Endothelial cell (in vitro differentiated cells): ENCODE results near the gene FBXO34. TPM values are rescaled to one million over a fixed set of nuclear protein-coding genes. Genes with fewer than 3 reads are reported as not detected.

Experiments used
- DNase-seq: peaks from one replicate; pipeline ENCODE4 v3.0.0; 2021; ENCODE audit warnings: low spot score
- H3K27ac Mint-ChIP-seq: one replicate; pipeline ENCODE4 v1.8.0; 2021; ENCODE audit warnings: mixed read lengths, inconsistent platforms; ENCODE audit not compliant: unreplicated experiment
- H3K27me3 Mint-ChIP-seq: one replicate; pipeline ENCODE4 v1.8.0; 2021; ENCODE audit warnings: mild to moderate bottlenecking, moderate library complexity, mixed read lengths, inconsistent platforms; ENCODE audit not compliant: unreplicated experiment
- H3K36me3 Mint-ChIP-seq: one replicate; pipeline ENCODE4 v1.8.0; 2021; ENCODE audit warnings: mild to moderate bottlenecking, low read depth, mixed read lengths, inconsistent platforms; ENCODE audit not compliant: unreplicated experiment
- H3K4me1 Mint-ChIP-seq: one replicate; pipeline ENCODE4 v1.8.0; 2021; ENCODE audit warnings: mild to moderate bottlenecking, mixed read lengths, inconsistent platforms; ENCODE audit not compliant: unreplicated experiment
- H3K4me3 Mint-ChIP-seq: one replicate; pipeline ENCODE4 v1.8.0; 2021; ENCODE audit warnings: mild to moderate bottlenecking, mixed read lengths, inconsistent platforms; ENCODE audit not compliant: unreplicated experiment
- H3K9me3 Mint-ChIP-seq: one replicate; pipeline ENCODE4 v1.8.0; 2021; ENCODE audit warnings: mixed read lengths, inconsistent platforms; ENCODE audit not compliant: unreplicated experiment
- total RNA-seq: library from RNA; stranded (reverse); fragmentation: NEBNext Ultra II Directional; extraction: Animal tissue kit (Norgen Biotek cat#: 25700); gene quantifications from one replicate; pipeline ENCODE4 v1.2.1, GENCODE V29; 2021; ENCODE audit not compliant: unreplicated experiment
- TF ChIP-seq, protein P1 (sequence below): fragments of 200-600 bp; sonication (generic); IDR thresholded peaks from one replicate; pipeline ENCODE4 v1.5.0; 2021; ENCODE audit warnings: antibody characterized with exemption; ENCODE audit not compliant: unreplicated experiment

The FBXO34 gene
- total RNA-seq, 1 donor from 2014 or later = 14.2 TPM

DNA sequence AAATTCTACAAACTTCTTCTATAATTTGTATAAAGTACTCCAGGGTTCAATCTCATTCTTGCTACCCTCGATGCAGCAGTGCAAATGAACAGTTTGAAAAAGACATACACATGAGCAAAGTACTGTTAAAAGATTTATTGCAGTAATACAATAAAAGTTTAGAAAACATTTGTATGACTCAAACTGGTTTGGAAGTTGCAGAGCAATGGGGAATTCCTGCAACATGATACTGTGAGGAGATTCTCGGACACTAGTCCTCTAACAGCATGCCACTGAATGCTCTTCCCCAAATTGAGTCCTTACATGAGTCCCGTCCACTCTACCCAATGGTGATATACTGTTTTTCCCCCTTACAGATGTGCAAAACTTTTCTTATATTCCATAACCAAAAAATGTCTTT is 95.0 kb downstream of the FBXO34 start:
- no peak for DNase-seq
- Mint-ChIP-seq H3K27me3 (peaks cover 2% of the 10 kb centered on the region), H3K27ac (no peak overlapping the region), H3K4me3 (no peak overlapping the region), H3K4me1 (peaks cover 3% of the 10 kb centered on the region), H3K9me3 (no peaks in the 10 kb centered on the region), H3K36me3 (peaks cover 18% of the 10 kb centered on the region)
- TF ChIP-seq, protein P1, sequence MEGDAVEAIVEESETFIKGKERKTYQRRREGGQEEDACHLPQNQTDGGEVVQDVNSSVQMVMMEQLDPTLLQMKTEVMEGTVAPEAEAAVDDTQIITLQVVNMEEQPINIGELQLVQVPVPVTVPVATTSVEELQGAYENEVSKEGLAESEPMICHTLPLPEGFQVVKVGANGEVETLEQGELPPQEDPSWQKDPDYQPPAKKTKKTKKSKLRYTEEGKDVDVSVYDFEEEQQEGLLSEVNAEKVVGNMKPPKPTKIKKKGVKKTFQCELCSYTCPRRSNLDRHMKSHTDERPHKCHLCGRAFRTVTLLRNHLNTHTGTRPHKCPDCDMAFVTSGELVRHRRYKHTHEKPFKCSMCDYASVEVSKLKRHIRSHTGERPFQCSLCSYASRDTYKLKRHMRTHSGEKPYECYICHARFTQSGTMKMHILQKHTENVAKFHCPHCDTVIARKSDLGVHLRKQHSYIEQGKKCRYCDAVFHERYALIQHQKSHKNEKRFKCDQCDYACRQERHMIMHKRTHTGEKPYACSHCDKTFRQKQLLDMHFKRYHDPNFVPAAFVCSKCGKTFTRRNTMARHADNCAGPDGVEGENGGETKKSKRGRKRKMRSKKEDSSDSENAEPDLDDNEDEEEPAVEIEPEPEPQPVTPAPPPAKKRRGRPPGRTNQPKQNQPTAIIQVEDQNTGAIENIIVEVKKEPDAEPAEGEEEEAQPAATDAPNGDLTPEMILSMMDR = no peak

DNA sequence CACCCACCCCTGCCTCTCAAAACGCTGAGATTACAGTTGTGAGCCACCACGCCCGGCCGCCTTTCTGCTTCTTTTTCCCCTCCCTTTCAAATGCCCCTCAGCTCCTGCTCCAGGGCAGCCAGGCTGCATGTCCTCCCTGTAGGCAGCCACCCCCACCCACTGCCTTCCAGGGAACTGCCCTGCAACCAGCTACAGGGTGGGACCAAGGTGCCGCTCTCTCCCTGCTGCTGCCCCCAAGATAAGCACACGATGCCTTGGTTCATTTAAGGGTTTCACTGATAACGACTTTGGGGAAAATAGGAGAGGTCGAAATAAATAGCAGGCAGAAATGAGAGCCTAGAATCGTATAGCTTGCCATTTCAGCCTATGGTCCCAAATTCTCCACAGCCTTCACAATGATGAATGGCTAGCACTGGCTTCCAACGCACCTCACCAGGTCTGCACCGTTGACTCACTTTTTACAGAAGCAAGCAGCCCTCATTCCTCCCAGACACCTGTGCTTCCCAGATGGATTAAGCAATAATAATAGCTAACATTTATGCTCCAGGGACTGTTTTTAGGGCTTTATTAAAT is 99.7 kb downstream of the FBXO34 start:
- TF ChIP-seq, protein P1 = no peak
- peaks cover 8% of the 10 kb centered on the region for H3K36me3 Mint-ChIP-seq

DNA sequence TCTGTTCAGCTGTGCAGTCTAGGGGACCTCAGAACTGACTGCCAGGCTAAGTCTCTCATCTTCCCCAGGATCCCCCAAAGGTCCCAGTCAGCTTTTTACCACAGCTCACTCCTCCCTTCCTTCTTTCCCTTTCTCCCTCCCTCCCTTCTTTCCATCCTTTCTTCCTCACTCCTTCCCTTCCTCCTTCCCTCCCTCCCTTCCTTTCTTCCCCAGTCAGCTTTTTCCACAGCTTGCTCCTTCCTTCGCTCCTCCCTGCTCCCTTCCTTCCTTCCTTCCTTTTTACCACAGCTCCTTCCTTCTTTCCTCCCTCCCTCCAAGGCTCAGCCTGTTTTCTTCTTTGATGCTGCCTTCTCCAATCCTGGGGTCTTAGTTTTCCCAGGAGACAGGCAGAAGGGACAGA is 101.2 kb downstream of the FBXO34 start:
- H3K4me3 Mint-ChIP-seq = no peak overlapping the region
- TF ChIP-seq, protein P1 = no peak
- H3K4me1 Mint-ChIP-seq = peaks cover 9% of the 10 kb centered on the region
- DNase-seq = no peak
- peaks cover 5% of the 10 kb centered on the region for H3K27me3 Mint-ChIP-seq
- peaks cover 18% of the 10 kb centered on the region for H3K36me3 Mint-ChIP-seq
- no peak overlapping the region for H3K27ac Mint-ChIP-seq
- no peaks in the 10 kb centered on the region for H3K9me3 Mint-ChIP-seq

More for the DNA sequence above, 99.7 kb downstream of the FBXO34 start:
- Mint-ChIP-seq H3K27me3 (peaks cover 5% of the 10 kb centered on the region), H3K9me3 (no peaks in the 10 kb centered on the region), H3K4me3 (no peak overlapping the region), H3K27ac (no peak overlapping the region), H3K4me1 (peaks cover 9% of the 10 kb centered on the region)
- no peak for DNase-seq

DNA sequence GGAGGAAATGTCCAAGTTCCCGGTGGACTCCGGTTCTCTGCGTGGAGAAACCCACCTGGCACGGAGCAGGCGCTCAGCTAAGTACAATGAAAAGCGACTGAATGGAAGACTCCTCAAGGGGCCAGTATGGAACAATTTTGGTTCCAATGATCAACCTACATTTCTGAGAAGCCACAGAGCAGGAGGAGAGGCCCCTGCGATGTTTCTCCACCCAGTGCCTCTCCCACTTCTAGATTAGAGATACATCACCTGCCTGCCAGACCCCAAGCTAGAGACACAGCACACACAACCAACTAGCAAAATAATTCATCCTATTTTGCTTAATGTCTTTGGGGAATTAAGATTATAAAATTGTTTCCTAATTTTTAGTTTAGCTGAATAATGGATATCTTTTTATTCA is 101.6 kb downstream of the FBXO34 start:
- Mint-ChIP-seq H3K4me3 (no peak overlapping the region), H3K36me3 (peaks cover 18% of the 10 kb centered on the region), H3K27me3 (peaks cover 5% of the 10 kb centered on the region), H3K27ac (no peak overlapping the region), H3K4me1 (peaks cover 9% of the 10 kb centered on the region), H3K9me3 (no peaks in the 10 kb centered on the region)
- no peak for DNase-seq
- TF ChIP-seq, protein P1 = no peak

DNA sequence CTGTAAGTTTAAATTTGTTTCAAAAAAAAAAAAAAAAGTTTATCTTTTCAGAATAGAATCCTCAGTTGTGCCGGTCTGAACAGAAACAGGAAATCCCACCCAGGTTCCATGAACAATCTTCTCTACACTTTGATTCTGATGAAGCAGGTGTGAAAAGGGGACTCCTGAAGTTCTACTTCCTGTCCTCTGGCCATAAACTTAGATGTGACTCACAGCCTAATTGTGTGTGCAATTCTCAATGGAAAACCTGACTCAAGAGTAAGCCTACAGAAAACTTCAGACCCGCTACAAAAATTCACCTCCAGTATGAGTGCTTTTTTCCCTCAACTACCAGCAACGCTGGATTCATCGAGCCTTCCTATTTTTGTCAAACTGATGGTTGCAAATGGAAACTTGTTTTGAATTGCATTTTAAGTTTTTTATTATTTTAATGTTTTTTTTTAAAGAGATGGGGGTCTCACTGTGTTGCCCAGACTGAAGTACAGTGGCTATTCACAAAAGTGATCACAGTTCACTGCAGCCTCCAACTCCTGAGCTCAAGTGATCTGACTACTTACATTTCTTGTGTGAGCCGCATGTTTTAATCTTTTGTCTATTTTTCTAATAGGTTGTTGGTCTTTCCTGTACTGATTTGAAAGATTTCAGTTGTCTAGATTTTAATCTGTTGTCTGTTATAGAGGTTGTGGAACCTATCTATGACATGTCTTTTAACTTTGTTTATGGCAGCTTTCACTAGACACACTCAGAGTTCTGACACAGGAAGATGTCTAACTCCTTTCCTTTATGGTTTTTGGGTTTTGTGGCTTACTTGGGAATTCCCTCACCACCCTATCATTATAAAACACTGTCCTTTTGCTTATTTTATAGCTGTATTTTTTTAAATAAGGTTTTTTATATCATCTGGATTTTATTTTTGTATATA is 102.8 kb downstream of the FBXO34 start:
- peaks cover 5% of the 10 kb centered on the region for H3K27me3 Mint-ChIP-seq
- H3K9me3 Mint-ChIP-seq = no peaks in the 10 kb centered on the region
- H3K27ac Mint-ChIP-seq = no peak overlapping the region
- peaks cover 9% of the 10 kb centered on the region for H3K4me1 Mint-ChIP-seq
- H3K36me3 Mint-ChIP-seq = peaks cover 21% of the 10 kb centered on the region
- TF ChIP-seq, protein P1 = no peak
- no peak overlapping the region for H3K4me3 Mint-ChIP-seq
- no peak for DNase-seq
